ENCODE measurements around the gene WDR82. TPM values are rescaled to one million over a fixed set of nuclear protein-coding genes. Genes with fewer than 3 reads are reported as not detected.

Gene WDR82
- total and polyA plus RNA-seq, 10 of the 15 experiments (the other 5 are each of a cell fraction or from before 2014, with no cell fraction given): 10.1 to 82.4 (median 48.7) TPM

GRCh38 chr3:52325686-52326085 lies 47.2 kb upstream of the WDR82 start:
- RAD21 ChIA-PET (ENCODE audit: unreplicated experiment): no interaction called here
- POLR2A ChIA-PET: no interaction called here
- no TSS peak for BruUV-seq (replicated peaks)
- no peaks in the 10 kb centered on the region for H3K9me3 ChIP-seq (replicated peaks; ENCODE audit: control insufficient read depth, insufficient read depth, low read length)
- ATAC-seq: no peak
- no peak overlapping the region for H3K27ac ChIP-seq (ENCODE audit: control insufficient read depth, insufficient read depth)
- TF ChIP-seq ZNF274 (IDR thresholded peaks at IDR 0.05; ENCODE audit: insufficient read depth, insufficient read length) (no peak), HDAC6 (IDR thresholded peaks at IDR 0.05; ENCODE audit: unreplicated experiment) (no peak), ZNF24 (IDR thresholded peaks at IDR 0.05) (no peak), HDGF (IDR thresholded peaks at IDR 0.05) (no peak), FOS (IDR thresholded peaks at IDR 0.05; ENCODE audit: borderline replicate concordance, extremely low read depth, insufficient read length) (no peak), BCL3 (IDR thresholded peaks at IDR 0.05; ENCODE audit: borderline replicate concordance, insufficient read depth, low read depth, low read length, poor library complexity, severe bottlenecking) (no peak)
- H2AFZ ChIP-seq (ENCODE audit: control insufficient read depth, low read depth, low read length): no peak overlapping the region
- H3K36me3 ChIP-seq (ENCODE audit: control insufficient read depth in 2 of 2, insufficient read depth in 2 of 2, low read length in 1 of 2): no peaks in the 10 kb centered on the region
- SMC1A ChIA-PET (ENCODE audit: uncharacterized antibody, unreplicated experiment): interaction anchor here (2.3 kb wide), 1 partner anchor 13 kb away, joined by 9 read pairs; no protein-coding TSS in a partner anchor
- H3K27me3 ChIP-seq (replicated peaks in 1 of 2; ENCODE audit: control insufficient read depth in 2 of 2, insufficient read depth in 2 of 2, low read length in 1 of 2): no peaks in the 10 kb centered on the region
- FAIRE-seq: no peak
- in situ Hi-C loops (cut with MboI): no loop called here
- intact Hi-C loops (cut with micrococcal nuclease; ENCODE audit: unreplicated experiment): no loop called here
- H4K20me1 ChIP-seq (ENCODE audit: control insufficient read depth, insufficient read depth): no peaks in the 10 kb centered on the region
- CTCF ChIA-PET: interaction anchor here (16.8 kb wide), 1 partner anchor 33 kb away, joined by 451 read pairs; the partner anchor contains the start of gene GLYCTK
- DNase-seq (ENCODE audit: low read depth, low spot score): no peak
- no peaks in the 10 kb centered on the region for H3K79me2 ChIP-seq (ENCODE audit: control insufficient read depth, insufficient read depth, low read length)
- H3K4me1 ChIP-seq (ENCODE audit: control insufficient read depth, insufficient read depth, low read length): no peaks in the 10 kb centered on the region
- no peak overlapping the region for H3K4me2 ChIP-seq (ENCODE audit: control insufficient read depth, insufficient read depth)
- no peak overlapping the region for H3K9ac ChIP-seq (ENCODE audit: control insufficient read depth, insufficient read depth, low read length)
- no peak overlapping the region for H3K4me3 ChIP-seq

GRCh38 chr3:52324676-52325075 lies 46.2 kb upstream of the WDR82 start:
- Histone ChIP-seq H3K9ac (ENCODE audit: control insufficient read depth, insufficient read depth, low read length) (no peak overlapping the region), H3K9me3 (replicated peaks; ENCODE audit: control insufficient read depth, insufficient read depth, low read length) (no peaks in the 10 kb centered on the region), H4K20me1 (ENCODE audit: control insufficient read depth, insufficient read depth) (no peaks in the 10 kb centered on the region), H3K4me3 (no peak overlapping the region), H2AFZ (ENCODE audit: control insufficient read depth, low read depth, low read length) (no peak overlapping the region), H3K36me3 (ENCODE audit: control insufficient read depth in 2 of 2, insufficient read depth in 2 of 2, low read length in 1 of 2) (no peaks in the 10 kb centered on the region), H3K4me1 (ENCODE audit: control insufficient read depth, insufficient read depth, low read length) (no peaks in the 10 kb centered on the region), H3K79me2 (ENCODE audit: control insufficient read depth, insufficient read depth, low read length) (no peaks in the 10 kb centered on the region), H3K4me2 (ENCODE audit: control insufficient read depth, insufficient read depth) (no peak overlapping the region), H3K27me3 (replicated peaks in 1 of 2; ENCODE audit: control insufficient read depth in 2 of 2, insufficient read depth in 2 of 2, low read length in 1 of 2) (no peaks in the 10 kb centered on the region), H3K27ac (ENCODE audit: control insufficient read depth, insufficient read depth) (no peak overlapping the region)
- DNase-seq (ENCODE audit: low read depth, low spot score): no peak
- intact Hi-C loops (cut with micrococcal nuclease; ENCODE audit: unreplicated experiment) (no loop called here), in situ Hi-C loops (cut with MboI) (no loop called here)
- FAIRE-seq: no peak
- SMC1A ChIA-PET (ENCODE audit: uncharacterized antibody, unreplicated experiment): interaction anchor here (2.3 kb wide), 1 partner anchor 14 kb away, joined by 9 read pairs; no protein-coding TSS in a partner anchor
- POLR2A ChIA-PET: no interaction called here
- WGBS (ENCODE audit: insufficient coverage, insufficient replicate concordance, low lambda C conversion rate, missing lambda C conversion rate): 92% methylated on average over 9 of the region's 9 CpGs
- BruUV-seq (replicated peaks): no TSS peak
- ATAC-seq: no peak
- CTCF ChIA-PET: interaction anchor here (1.8 kb wide), 1 partner anchor 15 kb away, joined by 6 read pairs; no protein-coding TSS in a partner anchor
- TF ChIP-seq CHD1 (IDR thresholded peaks at IDR 0.05; ENCODE audit: low read depth, low read length): no peak
- TF ChIP-seq NKRF (conservative IDR thresholded peaks at IDR 0.05): no peak
- RAD21 ChIA-PET (ENCODE audit: unreplicated experiment): no interaction called here
